ENCODE measurements around the gene MYO7A.

Gene MYO7A

DNA sequence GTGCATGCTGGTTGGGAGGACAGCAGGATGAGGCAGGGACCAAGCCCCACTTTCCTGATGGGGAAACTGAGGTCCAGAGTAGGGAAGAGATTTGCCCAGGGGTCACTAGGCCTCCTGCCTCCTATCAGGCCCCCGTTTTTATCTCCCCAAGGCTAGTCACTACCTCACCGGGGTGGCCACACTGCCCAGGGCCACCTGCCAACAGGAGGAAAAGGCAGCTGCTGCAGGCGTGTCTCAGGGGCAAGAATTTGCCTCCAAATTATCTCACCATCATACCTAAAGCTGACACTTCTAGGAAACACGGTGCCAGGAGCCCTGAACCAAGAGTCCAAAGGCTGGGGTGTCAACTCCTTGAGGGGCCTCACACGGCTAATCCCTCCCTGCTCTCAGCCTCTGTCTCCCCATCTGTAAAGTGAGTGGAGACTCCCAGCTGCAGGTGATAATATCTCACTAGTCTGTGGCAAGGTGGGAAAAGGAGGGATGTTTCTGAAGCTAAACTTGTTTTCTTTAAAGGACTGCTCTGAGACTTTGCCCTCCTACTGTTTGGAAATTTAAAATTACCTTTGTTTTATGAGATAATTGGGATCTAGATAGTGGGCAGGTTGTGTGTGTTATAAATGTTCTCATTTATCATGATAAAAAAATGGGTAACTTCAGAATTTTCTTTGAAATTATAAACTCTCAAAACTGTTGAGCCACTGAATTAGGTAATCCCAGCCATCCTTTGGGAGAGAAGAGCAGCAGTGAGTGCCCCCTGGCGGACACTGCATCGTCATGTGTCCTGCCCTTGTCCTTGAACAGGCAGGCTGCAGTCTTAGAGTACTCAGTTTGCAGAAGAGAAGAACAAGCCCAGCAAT lies 60.0 kb downstream of the MYO7A start:
- no peaks in the 10 kb centered on the region for H3F3A ChIP-seq (ENCODE audit: control insufficient read depth, insufficient read depth)
- no peaks in the 10 kb centered on the region for H3K79me2 ChIP-seq (ENCODE audit: control insufficient read depth, low read length)
- H3K27me3 ChIP-seq (ENCODE audit: control insufficient read depth, low read length): no peaks in the 10 kb centered on the region
- no peaks in the 10 kb centered on the region for H4K20me1 ChIP-seq (ENCODE audit: control insufficient read depth, insufficient read depth, low read depth, low read length)
- no peaks in the 10 kb centered on the region for H3K9me3 ChIP-seq (ENCODE audit: control insufficient read depth, insufficient read depth, low read length)
- TF ChIP-seq CTCF (IDR thresholded peaks at IDR 0.05; ENCODE audit: low read depth, low read length, poor library complexity, severe bottlenecking): peak; percentile 94
- no peak for TF ChIP-seq EZH2phosphoT487 (IDR thresholded peaks at IDR 0.05; ENCODE audit: borderline replicate concordance, low read length)
- H3K27ac ChIP-seq (ENCODE audit: low read depth, low read length): no peak overlapping the region
- H3K4me1 ChIP-seq (ENCODE audit: control insufficient read depth, low read length): no peaks in the 10 kb centered on the region
- H3K9me2 ChIP-seq (replicated peaks; ENCODE audit: control insufficient read depth, low read length): no peaks in the 10 kb centered on the region
- no peak overlapping the region for H3K4me3 ChIP-seq (ENCODE audit: low read length)
- no peaks in the 10 kb centered on the region for H3K36me3 ChIP-seq (ENCODE audit: control insufficient read depth, low read length)
- H3K4me2 ChIP-seq (ENCODE audit: low read length): no peak overlapping the region

GRCh38 chr11:77188633-77189491 lies 60.8 kb downstream of the MYO7A start:
- Histone ChIP-seq H3K4me1 (ENCODE audit: control insufficient read depth, low read length) (no peaks in the 10 kb centered on the region), H3K9me3 (ENCODE audit: control insufficient read depth, insufficient read depth, low read length) (no peaks in the 10 kb centered on the region), H3K79me2 (ENCODE audit: control insufficient read depth, low read length) (no peaks in the 10 kb centered on the region), H3K9me2 (replicated peaks; ENCODE audit: control insufficient read depth, low read length) (no peaks in the 10 kb centered on the region), H3K4me3 (ENCODE audit: low read length) (no peak overlapping the region), H3K27me3 (ENCODE audit: control insufficient read depth, low read length) (no peaks in the 10 kb centered on the region), H3K27ac (ENCODE audit: low read depth, low read length) (no peak overlapping the region), H3F3A (ENCODE audit: control insufficient read depth, insufficient read depth) (no peaks in the 10 kb centered on the region), H3K4me2 (ENCODE audit: low read length) (no peak overlapping the region), H4K20me1 (ENCODE audit: control insufficient read depth, insufficient read depth, low read depth, low read length) (no peaks in the 10 kb centered on the region), H3K36me3 (ENCODE audit: control insufficient read depth, low read length) (no peaks in the 10 kb centered on the region)
- TF ChIP-seq CTCF (IDR thresholded peaks at IDR 0.05; ENCODE audit: low read depth, low read length, poor library complexity, severe bottlenecking) (peak; percentile 16), EZH2phosphoT487 (IDR thresholded peaks at IDR 0.05; ENCODE audit: borderline replicate concordance, low read length) (no peak)

- Histone ChIP-seq H4K20me1 (ENCODE audit: control insufficient read depth, insufficient read depth, low read depth, low read length) (no peaks in the 10 kb centered on the region), H3K36me3 (ENCODE audit: control insufficient read depth, low read length) (no peaks in the 10 kb centered on the region), H3K9me2 (replicated peaks; ENCODE audit: control insufficient read depth, low read length) (no peaks in the 10 kb centered on the region), H3K4me1 (ENCODE audit: control insufficient read depth, low read length) (no peaks in the 10 kb centered on the region), H3K4me2 (ENCODE audit: low read length) (no peak overlapping the region), H3K9me3 (ENCODE audit: control insufficient read depth, insufficient read depth, low read length) (no peaks in the 10 kb centered on the region), H3F3A (ENCODE audit: control insufficient read depth, insufficient read depth) (no peaks in the 10 kb centered on the region), H3K27me3 (ENCODE audit: control insufficient read depth, low read length) (no peaks in the 10 kb centered on the region), H3K27ac (ENCODE audit: low read depth, low read length) (no peak overlapping the region), H3K79me2 (ENCODE audit: control insufficient read depth, low read length) (no peaks in the 10 kb centered on the region), H3K4me3 (ENCODE audit: low read length) (no peak overlapping the region)
- TF ChIP-seq EZH2phosphoT487 (IDR thresholded peaks at IDR 0.05; ENCODE audit: borderline replicate concordance, low read length) (no peak), CTCF (IDR thresholded peaks at IDR 0.05; ENCODE audit: low read depth, low read length, poor library complexity, severe bottlenecking) (no peak)
Measured at GRCh38 chr11:77189588-77190210, 61.7 kb downstream of the MYO7A start.
